Measurements from ENCODE around the gene GNAO1. TPM values are rescaled to one million over a fixed set of nuclear protein-coding genes. Genes with fewer than 3 reads are reported as not detected.

The GNAO1 gene
- total and polyA plus RNA-seq, 9 of the 15 experiments (the other 6 are each of a cell fraction or from before 2014, with no cell fraction given): 0.07 to 0.42 (median 0.08) TPM; not detected in 5

DNA sequence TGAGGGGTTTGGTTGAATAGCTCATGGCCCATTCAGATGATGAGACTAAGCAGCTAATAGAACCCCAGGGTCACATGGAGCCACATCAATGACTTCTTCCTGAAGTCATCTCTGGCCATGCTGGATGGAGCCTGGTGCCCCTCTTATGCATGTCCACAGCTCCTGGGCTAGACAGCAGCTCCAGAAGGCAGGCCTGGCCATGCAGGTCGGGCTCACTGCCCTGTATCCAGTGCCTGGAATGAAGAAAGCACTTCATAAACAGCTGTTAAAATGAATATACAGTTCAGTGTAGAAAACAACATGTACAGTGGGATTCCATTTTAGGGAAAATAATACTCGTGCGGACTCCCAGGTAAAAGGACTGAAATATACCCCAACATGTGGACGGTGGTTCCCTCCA is 73.9 kb downstream of the GNAO1 start (continued):
- no peak for TF ChIP-seq RB1 (IDR thresholded peaks at IDR 0.05; ENCODE audit: low read depth)
- TF ChIP-seq, protein P1, sequence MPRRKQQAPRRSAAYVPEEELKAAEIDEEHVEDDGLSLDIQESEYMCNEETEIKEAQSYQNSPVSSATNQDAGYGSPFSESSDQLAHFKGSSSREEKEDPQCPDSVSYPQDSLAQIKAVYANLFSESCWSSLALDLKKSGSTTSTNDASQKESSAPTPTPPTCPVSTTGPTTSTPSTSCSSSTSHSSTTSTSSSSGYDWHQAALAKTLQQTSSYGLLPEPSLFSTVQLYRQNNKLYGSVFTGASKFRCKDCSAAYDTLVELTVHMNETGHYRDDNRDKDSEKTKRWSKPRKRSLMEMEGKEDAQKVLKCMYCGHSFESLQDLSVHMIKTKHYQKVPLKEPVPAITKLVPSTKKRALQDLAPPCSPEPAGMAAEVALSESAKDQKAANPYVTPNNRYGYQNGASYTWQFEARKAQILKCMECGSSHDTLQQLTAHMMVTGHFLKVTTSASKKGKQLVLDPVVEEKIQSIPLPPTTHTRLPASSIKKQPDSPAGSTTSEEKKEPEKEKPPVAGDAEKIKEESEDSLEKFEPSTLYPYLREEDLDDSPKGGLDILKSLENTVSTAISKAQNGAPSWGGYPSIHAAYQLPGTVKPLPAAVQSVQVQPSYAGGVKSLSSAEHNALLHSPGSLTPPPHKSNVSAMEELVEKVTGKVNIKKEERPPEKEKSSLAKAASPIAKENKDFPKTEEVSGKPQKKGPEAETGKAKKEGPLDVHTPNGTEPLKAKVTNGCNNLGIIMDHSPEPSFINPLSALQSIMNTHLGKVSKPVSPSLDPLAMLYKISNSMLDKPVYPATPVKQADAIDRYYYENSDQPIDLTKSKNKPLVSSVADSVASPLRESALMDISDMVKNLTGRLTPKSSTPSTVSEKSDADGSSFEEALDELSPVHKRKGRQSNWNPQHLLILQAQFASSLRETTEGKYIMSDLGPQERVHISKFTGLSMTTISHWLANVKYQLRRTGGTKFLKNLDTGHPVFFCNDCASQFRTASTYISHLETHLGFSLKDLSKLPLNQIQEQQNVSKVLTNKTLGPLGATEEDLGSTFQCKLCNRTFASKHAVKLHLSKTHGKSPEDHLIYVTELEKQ (CRISPR knock-in tag; IDR thresholded peaks at IDR 0.05): no peak

DNA sequence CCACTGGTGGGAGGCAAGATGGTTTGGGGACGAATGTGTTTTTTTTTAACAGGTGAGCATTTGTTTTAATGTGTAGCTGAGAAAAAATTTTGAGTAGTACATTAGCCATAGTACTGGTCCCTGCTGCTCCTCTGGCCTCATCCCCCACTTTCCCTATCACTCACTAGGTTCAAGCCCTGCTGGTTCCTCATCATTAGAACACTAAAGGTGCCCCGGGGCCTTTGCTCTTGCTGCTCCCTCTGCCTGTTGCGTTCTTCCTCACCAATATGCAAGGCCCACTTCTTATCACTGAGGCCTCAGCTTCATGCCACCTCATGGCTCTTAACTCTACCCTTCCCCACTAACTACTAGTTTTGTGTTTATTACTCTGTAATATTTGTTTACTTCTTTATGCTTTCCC is 74.5 kb downstream of the GNAO1 start:
- 62% methylated on average over 3 of the region's 3 CpGs for WGBS (ENCODE audit: insufficient coverage, low coverage, missing lambda C conversion rate)
- ATAC-seq (no peak), DNase-seq (ENCODE audit: extremely low read depth in 1 of 4, low spot score in 3 of 4) (no peak), FAIRE-seq (no peak)
- BruUV-seq (replicated peaks): no TSS peak
- Histone ChIP-seq H3K9me1 (ENCODE audit: control insufficient read depth, insufficient read depth, low read length) (no peaks in the 10 kb centered on the region), H3K4me3 (no peak overlapping the region), H4K20me1 (replicated peaks; ENCODE audit: control insufficient read depth, insufficient read depth, low read length) (no peaks in the 10 kb centered on the region), H3K9ac (ENCODE audit: insufficient read depth in 1 of 2, low read depth in 2 of 2, low read length in 2 of 2) (no peak overlapping the region), H3K79me2 (ENCODE audit: control insufficient read depth, insufficient read depth, low read length) (no peaks in the 10 kb centered on the region), H3K9me3 (replicated peaks; ENCODE audit: control insufficient read depth, insufficient read depth, low read depth, low read length) (no peaks in the 10 kb centered on the region), H3K27me3 (ENCODE audit: control insufficient read depth in 2 of 2, insufficient read depth in 2 of 2, low read length in 2 of 2) (no peaks in the 10 kb centered on the region), H3K4me1 (replicated peaks in 1 of 2; ENCODE audit: control insufficient read depth in 2 of 2, insufficient read depth in 2 of 2, low read length in 2 of 2) (peaks cover 22 to 54% of the 10 kb centered on the region in 2 experiments), H3K36me3 (ENCODE audit: control insufficient read depth, insufficient read depth, low read length) (no peaks in the 10 kb centered on the region), H2AFZ (ENCODE audit: low read depth, low read length) (peak overlapping the region; percentile 57), H3K27ac (ENCODE audit: extremely low read depth, low read depth, low read length) (no peak overlapping the region), H3K4me2 (ENCODE audit: insufficient read depth, low read length) (no peak overlapping the region)
- intact Hi-C loops (cut with micrococcal nuclease): no loop called here
- in situ Hi-C loops (cut with MboI): no loop called here
- TF ChIP-seq RCOR1 (IDR thresholded peaks at IDR 0.05; ENCODE audit: borderline replicate concordance in 1 of 2, low read depth in 2 of 2, low read length in 2 of 2): no peak
- no peak for TF ChIP-seq TAF15 (IDR thresholded peaks at IDR 0.05; ENCODE audit: low read depth, low read length)
- no peak for TF ChIP-seq CTBP1 (IDR thresholded peaks at IDR 0.05; ENCODE audit: borderline replicate concordance)
- TF ChIP-seq, protein P2, sequence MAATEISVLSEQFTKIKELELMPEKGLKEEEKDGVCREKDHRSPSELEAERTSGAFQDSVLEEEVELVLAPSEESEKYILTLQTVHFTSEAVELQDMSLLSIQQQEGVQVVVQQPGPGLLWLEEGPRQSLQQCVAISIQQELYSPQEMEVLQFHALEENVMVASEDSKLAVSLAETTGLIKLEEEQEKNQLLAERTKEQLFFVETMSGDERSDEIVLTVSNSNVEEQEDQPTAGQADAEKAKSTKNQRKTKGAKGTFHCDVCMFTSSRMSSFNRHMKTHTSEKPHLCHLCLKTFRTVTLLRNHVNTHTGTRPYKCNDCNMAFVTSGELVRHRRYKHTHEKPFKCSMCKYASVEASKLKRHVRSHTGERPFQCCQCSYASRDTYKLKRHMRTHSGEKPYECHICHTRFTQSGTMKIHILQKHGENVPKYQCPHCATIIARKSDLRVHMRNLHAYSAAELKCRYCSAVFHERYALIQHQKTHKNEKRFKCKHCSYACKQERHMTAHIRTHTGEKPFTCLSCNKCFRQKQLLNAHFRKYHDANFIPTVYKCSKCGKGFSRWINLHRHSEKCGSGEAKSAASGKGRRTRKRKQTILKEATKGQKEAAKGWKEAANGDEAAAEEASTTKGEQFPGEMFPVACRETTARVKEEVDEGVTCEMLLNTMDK (IDR thresholded peaks at IDR 0.05; ENCODE audit: borderline replicate concordance, insufficient read depth, low read depth, low read length, poor library complexity, severe bottlenecking): no peak
- no peak for TF ChIP-seq ZSCAN32 (CRISPR knock-in tag; IDR thresholded peaks at IDR 0.05)
- no peak for TF ChIP-seq ZNF717 (CRISPR knock-in tag; IDR thresholded peaks at IDR 0.05)
- no peak for TF ChIP-seq FOXJ2 (tag; IDR thresholded peaks at IDR 0.05)
- peak; percentile 66 for TF ChIP-seq RBM25 (IDR thresholded peaks at IDR 0.05; ENCODE audit: low read depth, low read length, severe bottlenecking)
- POLR2A ChIA-PET: interaction anchor here (0.7 to 1.8 kb wide), 3 partner anchors 12 to 747 kb away, joined by 3 to 7 read pairs (median 6); no protein-coding TSS in a partner anchor
- CTCF ChIA-PET (ENCODE audit: low intra/inter-chr PET ratio): no interaction called here
